22Rv1 (cell line): Measurements from ENCODE around the gene IMMP2L.

Experiments
- ZFX ChIP-seq: fragments of 450-650 bp; IDR thresholded peaks from 2 replicates; pipeline ENCODE4 v1.6.1; 2017; ENCODE audit warnings: antibody characterized with exemption, borderline replicate concordance
- TF ChIP-seq, protein P1 (sequence below): fragments of 450-650 bp; IDR thresholded peaks from 2 replicates; pipeline ENCODE4 v1.5.1; 2017; ENCODE audit warnings: mild to moderate bottlenecking

DNA sequence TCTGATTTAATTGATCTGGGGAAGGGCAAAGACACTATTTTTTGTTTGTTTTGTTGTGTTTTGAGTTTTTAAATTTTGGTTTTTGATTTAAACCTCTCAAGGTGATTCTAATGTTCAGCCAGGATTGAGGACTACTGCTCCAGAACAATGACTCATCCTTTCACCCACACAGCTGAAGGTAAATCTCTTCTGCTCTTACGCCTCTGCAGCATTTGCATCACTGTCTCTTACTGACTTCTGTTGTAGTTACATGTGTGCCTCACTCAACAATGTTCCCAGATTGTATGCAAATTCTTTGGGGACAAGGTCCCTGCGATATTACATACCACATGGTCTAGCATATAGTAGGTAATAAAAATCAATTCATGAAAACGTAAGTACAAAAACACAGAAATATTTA, 938.9 kb downstream of the IMMP2L start:
- TF ChIP-seq, protein P1, sequence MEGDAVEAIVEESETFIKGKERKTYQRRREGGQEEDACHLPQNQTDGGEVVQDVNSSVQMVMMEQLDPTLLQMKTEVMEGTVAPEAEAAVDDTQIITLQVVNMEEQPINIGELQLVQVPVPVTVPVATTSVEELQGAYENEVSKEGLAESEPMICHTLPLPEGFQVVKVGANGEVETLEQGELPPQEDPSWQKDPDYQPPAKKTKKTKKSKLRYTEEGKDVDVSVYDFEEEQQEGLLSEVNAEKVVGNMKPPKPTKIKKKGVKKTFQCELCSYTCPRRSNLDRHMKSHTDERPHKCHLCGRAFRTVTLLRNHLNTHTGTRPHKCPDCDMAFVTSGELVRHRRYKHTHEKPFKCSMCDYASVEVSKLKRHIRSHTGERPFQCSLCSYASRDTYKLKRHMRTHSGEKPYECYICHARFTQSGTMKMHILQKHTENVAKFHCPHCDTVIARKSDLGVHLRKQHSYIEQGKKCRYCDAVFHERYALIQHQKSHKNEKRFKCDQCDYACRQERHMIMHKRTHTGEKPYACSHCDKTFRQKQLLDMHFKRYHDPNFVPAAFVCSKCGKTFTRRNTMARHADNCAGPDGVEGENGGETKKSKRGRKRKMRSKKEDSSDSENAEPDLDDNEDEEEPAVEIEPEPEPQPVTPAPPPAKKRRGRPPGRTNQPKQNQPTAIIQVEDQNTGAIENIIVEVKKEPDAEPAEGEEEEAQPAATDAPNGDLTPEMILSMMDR, result no peak
- no peak for TF ChIP-seq ZFX
